HCT116 (cell line): ENCODE measurements around the gene KRTAP9-9. TPM values are rescaled to one million over a fixed set of nuclear protein-coding genes. Genes with fewer than 3 reads are reported as not detected.

ENCODE experiments used
- ATAC-seq: fragments of 200-7000 bp; cut with Tn5 transposase; 2 replicates; pipeline ENCODE4 v1.9.1; 2020; ENCODE audit warnings: mild to moderate bottlenecking, moderate library complexity
- BruUV-seq: library from RNA; stranded (reverse); fragments of 400-500 nt; replicated peaks from 2 replicates; lab custom pipeline; 2021; lab: Mats Ljungman, UMichigan
- CTCF ChIA-PET: fragments of 300-600 bp; sonication (Branson Sonifier 250); formaldehyde crosslinking; loops from one replicate; lab custom pipeline; 2021; ENCODE audit warnings: antibody characterized with exemption; lab: Charles Lee
- POLR2A ChIA-PET: fragments of 300-600, 350-600 bp; sonication (Branson Sonifier 250); formaldehyde crosslinking; loops from one replicate; lab custom pipeline; 2021; ENCODE audit warnings: antibody characterized with exemption; lab: Charles Lee
- RAD21 ChIA-PET, 2 experiments: fragments of 300-600 bp; sonication (Branson Sonifier 250); formaldehyde crosslinking; loops; one replicate each; lab custom pipeline; 2023; ENCODE audit warnings: low total read pairs in 2 of 2; ENCODE audit not compliant: uncharacterized antibody in 2 of 2, unreplicated experiment in 2 of 2, low non-redundant PET in 1 of 2; lab: Charles Lee
- DNase-seq: peaks from one replicate; pipeline ENCODE4 v3.0.0-alpha.2; 2010; ENCODE audit warnings: low read depth, low spot score
- H2AFZ ChIP-seq: fragments of 200-600 bp; shearing (Covaris generic), sonication (generic); 2 replicates; pipeline ENCODE4 v1.6.1; 2017; ENCODE audit warnings: low read depth, mixed run types, mixed read lengths, antibody characterized with exemption, low read length; ENCODE audit not compliant: poor library complexity, severe bottlenecking
- H3K27ac ChIP-seq: 2 replicates; pipeline ENCODE4 v1.5.1; 2012; ENCODE audit warnings: low read depth, low read length
- H3K27me3 ChIP-seq: fragments of 200-600 bp; sonication (generic); 2 replicates; pipeline ENCODE4 v1.6.1; 2016; ENCODE audit warnings: mixed run types, low read length, mixed read lengths; ENCODE audit not compliant: insufficient read depth
- H3K36me3 ChIP-seq, 2 experiments: fragments of 200-500 bp in 1 of 2; fragments of 200-600 bp in 1 of 2; sonication (Bioruptor generic) in 1 of 2; sonication (generic) in 1 of 2; 2 replicates each; pipeline versions ENCODE4 v1.5.1 to v1.6.1; 2014 to 2016; ENCODE audit warnings: low read length in 2 of 2, inconsistent platforms in 1 of 2, mixed read lengths in 1 of 2, mixed run types in 1 of 2; ENCODE audit not compliant: insufficient read depth in 2 of 2, control insufficient read depth in 1 of 2
- H3K4me1 ChIP-seq, 2 experiments: fragments of 200-600 bp in 1 of 2; sonication (generic) in 1 of 2; 2 replicates each; pipeline versions ENCODE4 v1.5.1 to v1.6.1; 2012 to 2017; ENCODE audit warnings: low read length in 2 of 2, inconsistent platforms in 1 of 2, mild to moderate bottlenecking in 1 of 2, mixed read lengths in 1 of 2, mixed run types in 1 of 2, moderate library complexity in 1 of 2; ENCODE audit not compliant: insufficient read depth in 2 of 2, control insufficient read depth in 1 of 2
- H3K4me2 ChIP-seq: fragments of 200-600 bp; sonication (generic); 2 replicates; pipeline ENCODE4 v1.6.1; 2017; ENCODE audit warnings: mixed run types, low read length, mixed read lengths
- H3K4me3 ChIP-seq, 2 experiments: fragments of 200-600 bp in 1 of 2; sonication (generic) in 1 of 2; replicated peaks in 1 of 2; 2 replicates each; pipeline ENCODE4 v1.5.1; 2011 to 2016; ENCODE audit warnings: low read length in 2 of 2, control low read depth in 1 of 2, low read depth in 1 of 2, mild to moderate bottlenecking in 1 of 2, mixed read lengths in 1 of 2, mixed run types in 1 of 2
- H3K79me2 ChIP-seq: fragments of 200-600 bp; sonication (generic); 2 replicates; pipeline ENCODE4 v1.6.1; 2017; ENCODE audit warnings: mild to moderate bottlenecking, mixed run types, low read length, moderate library complexity, mixed read lengths; ENCODE audit not compliant: insufficient read depth
- H3K9ac ChIP-seq: fragments of 200-600 bp; sonication (generic); 2 replicates; pipeline ENCODE4 v1.6.1; 2016; ENCODE audit warnings: low read length, mixed read lengths
- H3K9me2 ChIP-seq: fragments of 200-600 bp; sonication (generic), shearing (Covaris generic); 2 replicates; pipeline ENCODE4 v1.6.1; 2017; ENCODE audit warnings: mixed run types, mild to moderate bottlenecking, moderate library complexity; ENCODE audit not compliant: insufficient read depth
- H3K9me3 ChIP-seq, 2 experiments: fragments of 200-500 bp in 1 of 2; fragments of 200-600 bp in 1 of 2; sonication (Bioruptor generic) in 1 of 2; sonication (generic) in 1 of 2; 2 replicates each; pipeline ENCODE4 v1.6.1; 2014 to 2017; ENCODE audit warnings: low read length in 2 of 2, mixed read lengths in 2 of 2, inconsistent platforms in 1 of 2, low read depth in 1 of 2, mild to moderate bottlenecking in 1 of 2, mixed run types in 1 of 2, moderate library complexity in 1 of 2; ENCODE audit not compliant: control insufficient read depth in 1 of 2, insufficient read depth in 1 of 2
- H4K20me1 ChIP-seq: fragments of 200-600 bp; sonication (generic), shearing (Covaris generic); 2 replicates; pipeline ENCODE4 v1.6.1; 2017; ENCODE audit warnings: mixed run types, mild to moderate bottlenecking, moderate library complexity; ENCODE audit not compliant: insufficient read depth
- ATF3 ChIP-seq: IDR thresholded peaks from 2 replicates; pipeline ENCODE4 v1.6.1; 2012
- ELF1 ChIP-seq: IDR thresholded peaks from 2 replicates; pipeline ENCODE4 v1.6.1; 2012; ENCODE audit warnings: low read depth, borderline replicate concordance
- EZH2phosphoT487 ChIP-seq: fragments of 200-600 bp; IDR thresholded peaks from 2 replicates; pipeline ENCODE4 v1.6.1; 2018; ENCODE audit warnings: antibody characterized with exemption, borderline replicate concordance
- FOSL1 ChIP-seq: IDR thresholded peaks from 2 replicates; pipeline ENCODE4 v1.6.1; 2012; ENCODE audit warnings: low read depth
- MAX ChIP-seq: IDR thresholded peaks from 2 replicates; pipeline ENCODE4 v1.6.1; 2012
- POLR2AphosphoS5 ChIP-seq: IDR thresholded peaks from 2 replicates; pipeline ENCODE4 v1.6.1; 2011; ENCODE audit warnings: mild to moderate bottlenecking, low read depth, low read length, moderate library complexity
- RAD21 ChIP-seq: IDR thresholded peaks from 2 replicates; pipeline ENCODE4 v1.6.1; 2012; ENCODE audit warnings: low read depth, mild to moderate bottlenecking
- SP1 ChIP-seq: IDR thresholded peaks from 2 replicates; pipeline ENCODE4 v1.6.1; 2012; ENCODE audit warnings: low read depth
- SRF ChIP-seq: IDR thresholded peaks from 2 replicates; pipeline ENCODE4 v1.6.1; 2012; ENCODE audit warnings: low read depth
- ZBTB33 ChIP-seq: IDR thresholded peaks from 2 replicates; pipeline ENCODE4 v1.6.1; 2011; ENCODE audit warnings: mild to moderate bottlenecking, low read length, moderate library complexity; ENCODE audit not compliant: insufficient replicate concordance; ENCODE audit errors: extremely low read depth
- ZFX ChIP-seq: fragments of 450-650 bp; IDR thresholded peaks from 2 replicates; pipeline ENCODE4 v1.6.1; 2017
- intact Hi-C: fragments of 100-400 bp; cut with micrococcal nuclease; formaldehyde crosslinking; loops from 2 replicates; pipeline ENCODE4 v1.10.0; 2022
- total RNA-seq: library from RNA; stranded (reverse); gene quantifications from one replicate; pipeline ENCODE4 v1.2.1, GENCODE V29; 2021; ENCODE audit not compliant: unreplicated experiment

KRTAP9-9 gene
- total RNA-seq, 1 experiment from 2014 or later, result not detected

GRCh38 chr17:41251261-41251660 lies 3.9 kb upstream of the KRTAP9-9 start:
- Histone ChIP-seq H3K36me3 (no peaks in the 10 kb centered on the region), H3K79me2 (no peaks in the 10 kb centered on the region), H3K4me1 (no peaks in the 10 kb centered on the region), H3K27ac (no peak overlapping the region), H3K27me3 (no peaks in the 10 kb centered on the region), H3K9me2 (no peaks in the 10 kb centered on the region), H3K9me3 (no peaks in the 10 kb centered on the region), H3K4me2 (no peak overlapping the region), H2AFZ (no peak overlapping the region), H3K4me3 (no peak overlapping the region), H4K20me1 (no peaks in the 10 kb centered on the region), H3K9ac (no peak overlapping the region)
- ATAC-seq (no peak), DNase-seq (no peak)
- intact Hi-C loops, result no loop called here
- TF ChIP-seq FOSL1, result no peak
- TF ChIP-seq ATF3, result no peak
- no peak for TF ChIP-seq POLR2AphosphoS5
- ChIA-PET POLR2A (no interaction called here), RAD21 (no interaction called here), CTCF (no interaction called here)
- no TSS peak for BruUV-seq

- H3K79me2 ChIP-seq, result no peaks in the 10 kb centered on the region
- no peak for DNase-seq
- intact Hi-C loops, result no loop called here
- no peaks in the 10 kb centered on the region for H3K36me3 ChIP-seq
- H4K20me1 ChIP-seq, result no peaks in the 10 kb centered on the region
- no peak overlapping the region for H3K4me2 ChIP-seq
- ChIA-PET RAD21 (no interaction called here), POLR2A (no interaction called here), CTCF (no interaction called here)
- H3K9ac ChIP-seq, result no peak overlapping the region
- no peak for ATAC-seq
- no peaks in the 10 kb centered on the region for H3K4me1 ChIP-seq
- no peaks in the 10 kb centered on the region for H3K27me3 ChIP-seq
- H3K27ac ChIP-seq, result no peak overlapping the region
- no peaks in the 10 kb centered on the region for H3K9me3 ChIP-seq
- H3K9me2 ChIP-seq, result no peaks in the 10 kb centered on the region
- BruUV-seq, result no TSS peak
- TF ChIP-seq ELF1 (no peak), EZH2phosphoT487 (no peak), SRF (no peak), MAX (no peak), RAD21 (no peak), SP1 (no peak), ZFX (no peak), ZBTB33 (no peak)
- no peak overlapping the region for H2AFZ ChIP-seq
- H3K4me3 ChIP-seq, result no peak overlapping the region
Observed at GRCh38 chr17:41254861-41255260, 323 bp upstream of the KRTAP9-9 start.
